Lower lobe of right lung (tissue), 2 donors: ENCODE data around the gene ZNF732. TPM values are rescaled to one million over a fixed set of nuclear protein-coding genes. Genes with fewer than 3 reads are reported as not detected.

Experiments used
- ATAC-seq, 2 donors: fragments of 200-7000 bp; cut with Tn5 transposase; one replicate each; pipeline ENCODE4 v1.9.1; 2020 to 2022; ENCODE audit warnings: mild to moderate bottlenecking in 2 of 2, moderate library complexity in 2 of 2
- DNase-seq: peaks from one replicate; pipeline ENCODE4 v3.0.0-alpha.2; 2020
- H3K27ac ChIP-seq: fragments of 200-600 bp; one replicate; pipeline ENCODE4 v1.8.0; 2022
- H3K27me3 ChIP-seq: fragments of 200-600 bp; one replicate; pipeline ENCODE4 v1.8.0; 2022; ENCODE audit warnings: low read depth
- H3K36me3 ChIP-seq: fragments of 200-600 bp; one replicate; pipeline ENCODE4 v1.8.0; 2022; ENCODE audit warnings: mild to moderate bottlenecking
- H3K4me1 ChIP-seq: fragments of 200-600 bp; one replicate; pipeline ENCODE4 v1.8.0; 2022
- H3K4me3 ChIP-seq: fragments of 200-600 bp; one replicate; pipeline ENCODE4 v1.8.0; 2022; ENCODE audit warnings: mild to moderate bottlenecking
- H3K9me3 ChIP-seq: fragments of 200-600 bp; one replicate; pipeline ENCODE4 v1.8.0; 2022
- CTCF ChIP-seq: fragments of 200-600 bp; IDR thresholded peaks from one replicate; pipeline ENCODE4 v1.8.0; 2022; ENCODE audit warnings: antibody characterized with exemption, mild to moderate bottlenecking
- intact Hi-C: fragments of 100-400 bp; cut with DNase I; formaldehyde crosslinking; loops from one replicate; pipeline ENCODE4 v1.11.0; 2022
- microRNA-seq: library from miRNA; unstranded; fragments of <30 nt; microRNA quantifications from one replicate; pipeline ENCODE4 v1.2.0, GENCODE V29; 2020; ENCODE audit warnings: borderline number of aligned reads
- total RNA-seq: library from RNA; stranded (reverse); fragmentation: NEBNext Ultra II Directional; extraction: Animal tissue kit (Norgen Biotek cat#: 25700); gene quantifications from one replicate; pipeline ENCODE4 v1.2.1, GENCODE V29; 2021
- donor health status: DM: no; HTN: yes; CAD: no; lungs with severe emphysema.

Gene ZNF732
- total RNA-seq, 1 donor from 2014 or later: not detected

GRCh38 chr4:234178-234577 is 71.1 kb downstream of the ZNF732 start:
- no peak for TF ChIP-seq CTCF
- Histone ChIP-seq H3K27ac (no peak overlapping the region), H3K9me3 (peaks cover 9% of the 10 kb centered on the region), H3K4me1 (no peaks in the 10 kb centered on the region), H3K27me3 (no peaks in the 10 kb centered on the region), H3K36me3 (no peaks in the 10 kb centered on the region), H3K4me3 (no peak overlapping the region)
- DNase-seq (no peak), ATAC-seq (no peak)
- intact Hi-C loops: no loop called here

- intact Hi-C loops: no loop called here
- Histone ChIP-seq H3K27ac (no peak overlapping the region), H3K4me3 (no peak overlapping the region), H3K4me1 (no peaks in the 10 kb centered on the region), H3K36me3 (no peaks in the 10 kb centered on the region), H3K9me3 (peaks cover 12% of the 10 kb centered on the region), H3K27me3 (no peaks in the 10 kb centered on the region)
- TF ChIP-seq CTCF: no peak
- DNase-seq (no peak), ATAC-seq (no peak)
Measured at GRCh38 chr4:223913-224497, 81.3 kb downstream of the ZNF732 start.

Small RNA genes lying within 50 kb of the gene (microRNA-seq; reads per million reads assigned to microRNA genes)
- gene MIR571: not detected

Other genes with a start within 250 kb of the ZNF732 start
- gene ZNF718, start 181.0 kb downstream of the ZNF732 start, total RNA-seq: 9.8 TPM
- gene ZNF141, start 32.3 kb upstream of the ZNF732 start, total RNA-seq: 23.9 TPM
- 29.4 TPM for gene ZNF721, start 193.7 kb upstream of the ZNF732 start, total RNA-seq
- 53.4 TPM for gene PIGG, start 193.7 kb upstream of the ZNF732 start, total RNA-seq